Measurements from ENCODE around the gene ARSB.

Gene ARSB

DNA sequence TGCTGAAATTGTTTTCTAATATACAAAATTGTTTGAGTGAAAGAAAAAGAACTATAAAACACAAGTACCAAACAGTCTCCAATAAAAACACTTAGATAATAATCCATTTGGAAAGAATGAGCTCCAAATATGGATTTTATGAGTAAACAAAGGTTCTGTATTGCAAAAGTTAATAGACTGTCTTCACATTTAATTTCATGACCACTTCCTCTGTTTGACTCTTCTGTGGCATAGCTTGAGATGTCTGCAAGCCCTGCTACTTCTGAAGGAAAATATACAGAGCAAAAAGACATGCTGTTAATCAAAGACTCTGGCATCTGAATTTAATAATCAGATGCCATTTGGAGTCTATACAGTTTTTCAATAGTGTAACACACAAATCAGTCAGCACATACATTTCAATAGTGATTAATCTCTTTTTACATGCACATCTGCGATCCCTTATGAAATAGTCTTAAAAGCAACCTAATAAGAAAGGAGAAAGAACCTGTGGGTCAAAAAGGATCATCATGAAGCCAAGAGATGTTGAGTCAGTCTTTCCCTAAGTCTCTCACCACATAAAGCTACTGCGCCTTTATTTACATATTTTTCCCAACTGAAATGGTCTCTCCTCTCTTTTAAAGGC lies 171.1 kb downstream of the ARSB start:
- TF ChIP-seq POLR2AphosphoS5 (IDR thresholded peaks at IDR 0.05; ENCODE audit: low read depth, low read length) (no peak), TAF1 (IDR thresholded peaks at IDR 0.05; ENCODE audit: borderline replicate concordance, insufficient read depth, low read length) (no peak), FOXP2 (optimal IDR thresholded peaks at IDR 0.05; ENCODE audit: borderline replicate concordance, extremely low read depth, extremely low read length, insufficient read depth) (no peak), SIN3A (IDR thresholded peaks at IDR 0.05; ENCODE audit: borderline replicate concordance, insufficient read depth, low read length) (no peak)

DNA sequence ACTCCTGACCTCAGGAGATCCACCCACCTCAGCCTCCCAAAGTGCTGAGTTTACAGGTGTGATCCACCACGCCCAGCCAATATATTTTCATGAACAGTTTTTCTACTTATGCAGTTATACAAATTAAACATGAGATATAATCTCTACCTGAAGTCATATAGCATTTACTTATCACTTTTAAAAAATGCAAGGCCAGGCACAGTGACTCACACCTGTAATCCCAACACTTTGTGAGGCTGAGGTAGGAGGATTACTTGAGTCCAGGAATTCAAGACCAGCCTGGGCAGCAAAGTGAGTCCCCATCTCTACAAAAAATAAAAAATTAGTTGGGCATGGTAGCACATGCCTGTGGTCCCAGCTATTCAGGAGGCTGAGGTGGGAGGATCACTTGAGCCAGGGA lies 171.8 kb downstream of the ARSB start:
- TF ChIP-seq, protein P1, sequence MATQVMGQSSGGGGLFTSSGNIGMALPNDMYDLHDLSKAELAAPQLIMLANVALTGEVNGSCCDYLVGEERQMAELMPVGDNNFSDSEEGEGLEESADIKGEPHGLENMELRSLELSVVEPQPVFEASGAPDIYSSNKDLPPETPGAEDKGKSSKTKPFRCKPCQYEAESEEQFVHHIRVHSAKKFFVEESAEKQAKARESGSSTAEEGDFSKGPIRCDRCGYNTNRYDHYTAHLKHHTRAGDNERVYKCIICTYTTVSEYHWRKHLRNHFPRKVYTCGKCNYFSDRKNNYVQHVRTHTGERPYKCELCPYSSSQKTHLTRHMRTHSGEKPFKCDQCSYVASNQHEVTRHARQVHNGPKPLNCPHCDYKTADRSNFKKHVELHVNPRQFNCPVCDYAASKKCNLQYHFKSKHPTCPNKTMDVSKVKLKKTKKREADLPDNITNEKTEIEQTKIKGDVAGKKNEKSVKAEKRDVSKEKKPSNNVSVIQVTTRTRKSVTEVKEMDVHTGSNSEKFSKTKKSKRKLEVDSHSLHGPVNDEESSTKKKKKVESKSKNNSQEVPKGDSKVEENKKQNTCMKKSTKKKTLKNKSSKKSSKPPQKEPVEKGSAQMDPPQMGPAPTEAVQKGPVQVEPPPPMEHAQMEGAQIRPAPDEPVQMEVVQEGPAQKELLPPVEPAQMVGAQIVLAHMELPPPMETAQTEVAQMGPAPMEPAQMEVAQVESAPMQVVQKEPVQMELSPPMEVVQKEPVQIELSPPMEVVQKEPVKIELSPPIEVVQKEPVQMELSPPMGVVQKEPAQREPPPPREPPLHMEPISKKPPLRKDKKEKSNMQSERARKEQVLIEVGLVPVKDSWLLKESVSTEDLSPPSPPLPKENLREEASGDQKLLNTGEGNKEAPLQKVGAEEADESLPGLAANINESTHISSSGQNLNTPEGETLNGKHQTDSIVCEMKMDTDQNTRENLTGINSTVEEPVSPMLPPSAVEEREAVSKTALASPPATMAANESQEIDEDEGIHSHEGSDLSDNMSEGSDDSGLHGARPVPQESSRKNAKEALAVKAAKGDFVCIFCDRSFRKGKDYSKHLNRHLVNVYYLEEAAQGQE (IDR thresholded peaks at IDR 0.05; ENCODE audit: insufficient read depth in 1 of 2, low read depth in 2 of 2, low read length in 2 of 2) = no peak
- TF ChIP-seq POLR2AphosphoS5 (IDR thresholded peaks at IDR 0.05; ENCODE audit: low read depth, low read length) (no peak), TAF1 (IDR thresholded peaks at IDR 0.05; ENCODE audit: borderline replicate concordance, insufficient read depth, low read length) (no peak)

DNA sequence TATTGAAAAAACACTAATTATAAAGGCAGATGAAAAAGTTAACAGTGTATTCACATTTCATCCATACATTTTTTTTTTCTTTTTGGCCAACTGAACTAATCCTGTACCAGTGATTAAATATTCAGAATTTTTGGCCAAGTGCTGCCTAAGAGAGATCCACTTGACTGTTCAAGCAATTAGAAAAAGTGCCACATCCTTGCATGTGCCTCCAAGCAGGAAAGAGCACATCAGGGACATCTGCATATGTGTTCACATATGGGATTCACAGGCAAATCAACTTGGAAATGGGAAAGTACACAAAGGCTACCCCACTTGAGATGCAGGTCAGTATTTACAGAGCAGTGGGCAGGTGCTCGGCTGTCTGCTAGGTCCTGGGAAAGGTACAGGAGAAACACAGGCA lies 173.2 kb downstream of the ARSB start:
- TF ChIP-seq, protein P1 (IDR thresholded peaks at IDR 0.05; ENCODE audit: insufficient read depth in 1 of 2, low read depth in 2 of 2, low read length in 2 of 2) = no peak
- no peak for TF ChIP-seq SIN3A (IDR thresholded peaks at IDR 0.05; ENCODE audit: borderline replicate concordance, insufficient read depth, low read length)
- no peak for TF ChIP-seq FOXP2 (optimal IDR thresholded peaks at IDR 0.05; ENCODE audit: borderline replicate concordance, extremely low read depth, extremely low read length, insufficient read depth)
- TF ChIP-seq TAF1 (IDR thresholded peaks at IDR 0.05; ENCODE audit: borderline replicate concordance, insufficient read depth, low read length) = no peak
- no peak for TF ChIP-seq POLR2AphosphoS5 (IDR thresholded peaks at IDR 0.05; ENCODE audit: low read depth, low read length)

DNA sequence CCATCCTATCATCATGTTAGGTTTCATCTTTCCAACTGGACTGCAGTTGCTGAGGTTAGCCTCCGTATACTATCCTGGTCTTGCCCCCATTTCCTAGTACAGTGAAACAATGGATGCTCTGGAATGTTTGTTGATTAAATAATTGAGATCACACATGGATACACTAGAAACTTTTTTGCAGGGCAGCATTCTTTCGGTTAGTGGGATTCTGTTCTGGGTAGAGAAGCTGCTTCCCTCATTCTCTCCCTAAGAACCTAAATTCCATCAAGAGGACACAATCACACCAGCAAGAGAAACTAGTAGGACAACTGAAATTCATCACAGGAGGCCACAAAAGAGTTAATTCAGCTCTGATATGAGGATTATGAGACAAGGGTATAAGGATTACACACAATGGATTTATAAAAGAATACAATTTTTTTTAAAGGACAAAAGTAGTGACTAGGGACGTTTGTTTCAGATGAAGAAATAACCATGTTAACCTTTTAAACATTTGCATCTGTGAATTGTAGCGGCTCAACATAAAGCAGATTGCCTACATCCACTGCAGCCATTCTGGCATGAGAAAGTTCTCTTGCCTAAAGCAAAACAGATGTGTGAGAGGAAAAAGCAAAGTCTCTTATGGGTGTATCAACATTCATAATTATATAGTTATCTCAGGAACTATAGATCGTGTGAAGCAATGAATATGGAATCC lies 173.8 kb downstream of the ARSB start:
- TF ChIP-seq POLR2AphosphoS5 (IDR thresholded peaks at IDR 0.05; ENCODE audit: low read depth, low read length) = no peak
- TF ChIP-seq TAF1 (IDR thresholded peaks at IDR 0.05; ENCODE audit: borderline replicate concordance, insufficient read depth, low read length) = no peak
- TF ChIP-seq, protein P1 (IDR thresholded peaks at IDR 0.05; ENCODE audit: insufficient read depth in 1 of 2, low read depth in 2 of 2, low read length in 2 of 2) = no peak
- TF ChIP-seq FOXP2 (optimal IDR thresholded peaks at IDR 0.05; ENCODE audit: borderline replicate concordance, extremely low read depth, extremely low read length, insufficient read depth) = no peak
- TF ChIP-seq SIN3A (IDR thresholded peaks at IDR 0.05; ENCODE audit: borderline replicate concordance, insufficient read depth, low read length) = no peak

DNA sequence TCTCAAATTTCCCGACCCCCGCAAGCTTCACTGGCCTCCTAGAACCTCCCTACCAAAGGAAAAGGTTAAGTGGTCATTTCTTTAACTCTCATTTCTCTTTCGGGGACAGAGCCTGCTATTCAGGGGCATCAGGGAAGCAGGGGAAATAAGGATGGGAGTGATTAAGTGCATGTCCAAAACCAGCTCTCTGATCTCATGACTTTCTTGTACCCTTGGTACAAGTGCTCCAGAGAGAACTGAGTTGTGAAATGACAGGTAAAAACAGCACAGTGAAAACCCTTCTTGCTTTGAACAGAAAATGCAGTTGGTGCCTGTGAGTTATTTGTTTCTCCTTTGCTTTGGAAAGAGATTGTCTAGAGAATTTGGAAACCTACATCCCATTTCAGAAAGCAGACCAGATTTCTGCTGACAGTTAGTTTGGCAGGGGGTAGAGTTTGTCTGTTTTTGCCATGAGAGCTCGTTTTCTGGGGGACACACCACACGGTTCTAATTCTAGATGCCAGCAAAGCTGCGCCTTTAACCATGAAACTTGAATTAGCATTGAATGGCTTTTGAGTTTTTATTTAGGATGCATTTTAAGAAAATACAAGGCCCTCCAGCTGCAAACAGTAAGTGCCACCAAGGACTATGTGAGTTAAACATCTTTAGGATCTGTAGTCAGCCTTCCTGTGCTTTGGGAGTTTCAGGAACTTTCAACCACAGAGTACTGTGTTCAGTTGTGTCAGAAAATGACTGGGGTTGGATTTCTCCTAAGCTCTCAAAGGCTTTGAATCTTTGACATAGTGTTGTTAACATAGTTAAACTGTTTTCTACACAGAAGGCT lies 174.8 kb downstream of the ARSB start:
- TF ChIP-seq, protein P1 (IDR thresholded peaks at IDR 0.05; ENCODE audit: insufficient read depth in 1 of 2, low read depth in 2 of 2, low read length in 2 of 2) = no peak
- TF ChIP-seq TAF1 (IDR thresholded peaks at IDR 0.05; ENCODE audit: borderline replicate concordance, insufficient read depth, low read length) = no peak
- TF ChIP-seq FOXP2 (optimal IDR thresholded peaks at IDR 0.05; ENCODE audit: borderline replicate concordance, extremely low read depth, extremely low read length, insufficient read depth) = no peak
- TF ChIP-seq POLR2AphosphoS5 (IDR thresholded peaks at IDR 0.05; ENCODE audit: low read depth, low read length) = no peak
- TF ChIP-seq SIN3A (IDR thresholded peaks at IDR 0.05; ENCODE audit: borderline replicate concordance, insufficient read depth, low read length) = no peak

Data from PFSK-1 (cell line).